ENCODE data around the gene MPPED2.

GRCh38 chr11:30578406-30578805 lies 7.7 kb downstream of the MPPED2 start:
- TF ChIP-seq EGR1 (IDR thresholded peaks at IDR 0.05) (no peak), EP300 (IDR thresholded peaks at IDR 0.05; ENCODE audit: borderline replicate concordance) (no peak), ZBTB7A (IDR thresholded peaks at IDR 0.05; ENCODE audit: low read depth) (no peak), REST (IDR thresholded peaks at IDR 0.05; ENCODE audit: low read depth) (no peak), FOXM1 (IDR thresholded peaks at IDR 0.05; ENCODE audit: borderline replicate concordance, low read depth) (no peak)

All from Ishikawa (cell line).